ENCODE results near the gene CAVIN3.

CAVIN3 gene

GRCh38 chr11:6345366-6345765 is 25.1 kb upstream of the CAVIN3 start:
- TF ChIP-seq EZH2phosphoT487 (IDR thresholded peaks at IDR 0.05; ENCODE audit: borderline replicate concordance, low read length): no peak
- no peak for TF ChIP-seq CTCF (IDR thresholded peaks at IDR 0.05; ENCODE audit: low read depth, low read length, poor library complexity, severe bottlenecking)

GRCh38 chr11:6336293-6336692 is 16.0 kb upstream of the CAVIN3 start:
- H3K27me3 ChIP-seq (ENCODE audit: control insufficient read depth, low read length): peaks cover 18% of the 10 kb centered on the region; the same call in 1 of the 2 replicates
- no peaks in the 10 kb centered on the region for H3K79me2 ChIP-seq (ENCODE audit: control insufficient read depth, low read length)
- H3K4me3 ChIP-seq (ENCODE audit: low read length): no peak overlapping the region
- no peak overlapping the region for H3K27ac ChIP-seq (ENCODE audit: low read depth, low read length)
- H3K4me1 ChIP-seq (ENCODE audit: control insufficient read depth, low read length): no peaks in the 10 kb centered on the region
- TF ChIP-seq EZH2phosphoT487 (IDR thresholded peaks at IDR 0.05; ENCODE audit: borderline replicate concordance, low read length) (no peak), CTCF (IDR thresholded peaks at IDR 0.05; ENCODE audit: low read depth, low read length, poor library complexity, severe bottlenecking) (no peak)
- no peaks in the 10 kb centered on the region for H4K20me1 ChIP-seq (ENCODE audit: control insufficient read depth, insufficient read depth, low read depth, low read length)
- H3F3A ChIP-seq (ENCODE audit: control insufficient read depth, insufficient read depth): no peaks in the 10 kb centered on the region
- no peaks in the 10 kb centered on the region for H3K9me3 ChIP-seq (ENCODE audit: control insufficient read depth, insufficient read depth, low read length)
- no peaks in the 10 kb centered on the region for H3K9me2 ChIP-seq (replicated peaks; ENCODE audit: control insufficient read depth, low read length)
- no peaks in the 10 kb centered on the region for H3K36me3 ChIP-seq (ENCODE audit: control insufficient read depth, low read length)
- no peak overlapping the region for H3K4me2 ChIP-seq (ENCODE audit: low read length)

More at GRCh38 chr11:6345366-6345765, 25.1 kb upstream of the CAVIN3 start:
- no peaks in the 10 kb centered on the region for H3F3A ChIP-seq (ENCODE audit: control insufficient read depth, insufficient read depth)
- H3K9me3 ChIP-seq (ENCODE audit: control insufficient read depth, insufficient read depth, low read length): no peaks in the 10 kb centered on the region
- H4K20me1 ChIP-seq (ENCODE audit: control insufficient read depth, insufficient read depth, low read depth, low read length): no peaks in the 10 kb centered on the region
- no peaks in the 10 kb centered on the region for H3K27me3 ChIP-seq (ENCODE audit: control insufficient read depth, low read length)
- no peaks in the 10 kb centered on the region for H3K9me2 ChIP-seq (replicated peaks; ENCODE audit: control insufficient read depth, low read length)
- no peak overlapping the region for H3K27ac ChIP-seq (ENCODE audit: low read depth, low read length)
- no peaks in the 10 kb centered on the region for H3K36me3 ChIP-seq (ENCODE audit: control insufficient read depth, low read length)
- no peaks in the 10 kb centered on the region for H3K4me1 ChIP-seq (ENCODE audit: control insufficient read depth, low read length)
- H3K4me3 ChIP-seq (ENCODE audit: low read length): no peak overlapping the region
- H3K4me2 ChIP-seq (ENCODE audit: low read length): no peak overlapping the region
- H3K79me2 ChIP-seq (ENCODE audit: control insufficient read depth, low read length): no peaks in the 10 kb centered on the region

GRCh38 chr11:6334806-6335205 is 14.5 kb upstream of the CAVIN3 start:
- TF ChIP-seq EZH2phosphoT487 (IDR thresholded peaks at IDR 0.05; ENCODE audit: borderline replicate concordance, low read length): no peak
- TF ChIP-seq CTCF (IDR thresholded peaks at IDR 0.05; ENCODE audit: low read depth, low read length, poor library complexity, severe bottlenecking): no peak
- no peaks in the 10 kb centered on the region for H3K4me1 ChIP-seq (ENCODE audit: control insufficient read depth, low read length)
- H3K36me3 ChIP-seq (ENCODE audit: control insufficient read depth, low read length): no peaks in the 10 kb centered on the region
- no peak overlapping the region for H3K27ac ChIP-seq (ENCODE audit: low read depth, low read length)
- no peaks in the 10 kb centered on the region for H3K79me2 ChIP-seq (ENCODE audit: control insufficient read depth, low read length)
- H3K27me3 ChIP-seq (ENCODE audit: control insufficient read depth, low read length): peaks cover 18% of the 10 kb centered on the region; the same call in 1 of the 2 replicates
- H3K9me2 ChIP-seq (replicated peaks; ENCODE audit: control insufficient read depth, low read length): no peaks in the 10 kb centered on the region
- H4K20me1 ChIP-seq (ENCODE audit: control insufficient read depth, insufficient read depth, low read depth, low read length): no peaks in the 10 kb centered on the region
- no peaks in the 10 kb centered on the region for H3F3A ChIP-seq (ENCODE audit: control insufficient read depth, insufficient read depth)
- no peak overlapping the region for H3K4me3 ChIP-seq (ENCODE audit: low read length)
- H3K9me3 ChIP-seq (ENCODE audit: control insufficient read depth, insufficient read depth, low read length): no peaks in the 10 kb centered on the region
- H3K4me2 ChIP-seq (ENCODE audit: low read length): no peak overlapping the region
